ENCODE measurements around the gene ZNF316. TPM values are rescaled to one million over a fixed set of nuclear protein-coding genes. Genes with fewer than 3 reads are reported as not detected.

The ZNF316 gene
- total RNA-seq, 2 experiments from 2014 or later = 18.1 to 37.5 TPM

DNA sequence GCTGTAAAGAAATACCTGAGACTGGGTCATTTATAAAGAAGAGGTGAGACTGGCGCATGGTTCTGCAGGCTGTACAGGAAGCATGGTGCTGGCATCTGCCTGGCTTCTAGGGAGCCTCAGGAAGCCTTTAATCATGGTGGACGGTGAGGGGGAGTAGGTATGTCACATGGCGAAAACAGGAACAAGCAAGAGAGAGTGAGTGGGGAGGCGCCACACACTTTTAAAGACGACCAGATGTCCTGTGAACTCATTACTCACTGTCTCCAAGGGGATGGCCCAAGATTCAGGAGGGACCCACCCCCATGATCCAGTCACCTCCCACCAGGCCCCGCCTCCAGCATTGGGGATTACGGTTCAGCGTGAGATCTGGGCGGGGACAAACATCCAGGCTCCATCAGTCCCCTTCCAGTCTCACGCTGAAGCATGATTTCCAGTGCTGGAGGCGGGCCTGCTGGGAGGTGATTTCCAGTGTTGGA, 3.2 kb downstream of the ZNF316 start:
- TF ChIP-seq, protein P1, sequence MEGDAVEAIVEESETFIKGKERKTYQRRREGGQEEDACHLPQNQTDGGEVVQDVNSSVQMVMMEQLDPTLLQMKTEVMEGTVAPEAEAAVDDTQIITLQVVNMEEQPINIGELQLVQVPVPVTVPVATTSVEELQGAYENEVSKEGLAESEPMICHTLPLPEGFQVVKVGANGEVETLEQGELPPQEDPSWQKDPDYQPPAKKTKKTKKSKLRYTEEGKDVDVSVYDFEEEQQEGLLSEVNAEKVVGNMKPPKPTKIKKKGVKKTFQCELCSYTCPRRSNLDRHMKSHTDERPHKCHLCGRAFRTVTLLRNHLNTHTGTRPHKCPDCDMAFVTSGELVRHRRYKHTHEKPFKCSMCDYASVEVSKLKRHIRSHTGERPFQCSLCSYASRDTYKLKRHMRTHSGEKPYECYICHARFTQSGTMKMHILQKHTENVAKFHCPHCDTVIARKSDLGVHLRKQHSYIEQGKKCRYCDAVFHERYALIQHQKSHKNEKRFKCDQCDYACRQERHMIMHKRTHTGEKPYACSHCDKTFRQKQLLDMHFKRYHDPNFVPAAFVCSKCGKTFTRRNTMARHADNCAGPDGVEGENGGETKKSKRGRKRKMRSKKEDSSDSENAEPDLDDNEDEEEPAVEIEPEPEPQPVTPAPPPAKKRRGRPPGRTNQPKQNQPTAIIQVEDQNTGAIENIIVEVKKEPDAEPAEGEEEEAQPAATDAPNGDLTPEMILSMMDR (conservative IDR thresholded peaks at IDR 0.05; ENCODE audit: low read length) = no peak
- TF ChIP-seq EZH2phosphoT487 (IDR thresholded peaks at IDR 0.05; ENCODE audit: borderline replicate concordance, low read depth, low read length) = no peak
- ChIA-PET CTCF (ENCODE audit: unreplicated experiment) (no interaction called here), POLR2A (no interaction called here)
- H3K36me3 ChIP-seq (ENCODE audit: insufficient read depth, low read length) = peaks cover 65% of the 10 kb centered on the region
- no peak overlapping the region for H3K27ac ChIP-seq (ENCODE audit: low read depth, low read length, poor library complexity, severe bottlenecking)
- H2AFZ ChIP-seq (ENCODE audit: low read length) = no peak overlapping the region
- BruUV-seq (replicated peaks) = no TSS peak
- 0 out of 2 replicates have a peak, but pooled peaks cover 2% of the 10 kb centered on the region for H3K9me3 ChIP-seq (ENCODE audit: low read length)
- no peaks in the 10 kb centered on the region for H4K20me1 ChIP-seq (ENCODE audit: insufficient read depth, low read length)
- no peak for DNase-seq (ENCODE audit: low spot score)
- no peak overlapping the region for H3K4me2 ChIP-seq (ENCODE audit: low read length)
- peaks cover 17% of the 10 kb centered on the region for H3K79me2 ChIP-seq (ENCODE audit: insufficient read depth, low read depth, low read length)
- peaks cover 12% of the 10 kb centered on the region for H3K4me1 ChIP-seq (ENCODE audit: insufficient read depth, low read length, poor library complexity, severe bottlenecking)
- no peak overlapping the region for H3K4me3 ChIP-seq (ENCODE audit: low read depth, low read length, poor library complexity, severe bottlenecking)
- intact Hi-C loops (cut with micrococcal nuclease; ENCODE audit: unreplicated experiment) = no loop called here
- no peaks in the 10 kb centered on the region for H3K9me2 ChIP-seq (ENCODE audit: insufficient read depth, low read length)

- Histone ChIP-seq H4K20me1 (ENCODE audit: insufficient read depth, low read length) (no peaks in the 10 kb centered on the region), H3K4me2 (ENCODE audit: low read length) (no peak overlapping the region), H3K9me3 (ENCODE audit: low read length) (no peaks in the 10 kb centered on the region), H2AFZ (ENCODE audit: low read length) (no peak overlapping the region), H3K4me1 (ENCODE audit: insufficient read depth, low read length, poor library complexity, severe bottlenecking) (peaks cover 11% of the 10 kb centered on the region), H3K79me2 (ENCODE audit: insufficient read depth, low read depth, low read length) (peaks cover 17% of the 10 kb centered on the region), H3K9me2 (ENCODE audit: insufficient read depth, low read length) (no peaks in the 10 kb centered on the region), H3K36me3 (ENCODE audit: insufficient read depth, low read length) (peaks cover 73% of the 10 kb centered on the region), H3K4me3 (ENCODE audit: low read depth, low read length, poor library complexity, severe bottlenecking) (no peak overlapping the region), H3K27ac (ENCODE audit: low read depth, low read length, poor library complexity, severe bottlenecking) (no peak overlapping the region)
- BruUV-seq (replicated peaks) = no TSS peak
- DNase-seq (ENCODE audit: low spot score) = no peak
- POLR2A ChIA-PET = no interaction called here
- CTCF ChIA-PET (ENCODE audit: unreplicated experiment) = interaction anchor here (0.5 kb wide), 1 partner anchor 195 kb away, joined by 3 read pairs; no protein-coding TSS in a partner anchor
- TF ChIP-seq, protein P1 (conservative IDR thresholded peaks at IDR 0.05; ENCODE audit: low read length) = no peak
- TF ChIP-seq EZH2phosphoT487 (IDR thresholded peaks at IDR 0.05; ENCODE audit: borderline replicate concordance, low read depth, low read length) = no peak
- intact Hi-C loops (cut with micrococcal nuclease; ENCODE audit: unreplicated experiment) = no loop called here
Observed at GRCh38 chr7:6641305-6642035, 4.4 kb downstream of the ZNF316 start.

GRCh38 chr7:6642239-6642839, 5.2 kb downstream of the ZNF316 start:
- ChIA-PET CTCF (ENCODE audit: unreplicated experiment) (no interaction called here), POLR2A (no interaction called here)
- Histone ChIP-seq H3K4me3 (ENCODE audit: low read depth, low read length, poor library complexity, severe bottlenecking) (no peak overlapping the region), H2AFZ (ENCODE audit: low read length) (no peak overlapping the region), H3K9me3 (ENCODE audit: low read length) (no peaks in the 10 kb centered on the region), H3K4me1 (ENCODE audit: insufficient read depth, low read length, poor library complexity, severe bottlenecking) (peaks cover 7% of the 10 kb centered on the region), H3K9me2 (ENCODE audit: insufficient read depth, low read length) (no peaks in the 10 kb centered on the region), H4K20me1 (ENCODE audit: insufficient read depth, low read length) (no peaks in the 10 kb centered on the region), H3K36me3 (ENCODE audit: insufficient read depth, low read length) (peaks cover 82% of the 10 kb centered on the region), H3K27ac (ENCODE audit: low read depth, low read length, poor library complexity, severe bottlenecking) (no peak overlapping the region), H3K79me2 (ENCODE audit: insufficient read depth, low read depth, low read length) (peaks cover 17% of the 10 kb centered on the region), H3K4me2 (ENCODE audit: low read length) (no peak overlapping the region)
- TF ChIP-seq, protein P1 (conservative IDR thresholded peaks at IDR 0.05; ENCODE audit: low read length) = no peak
- no peak for TF ChIP-seq EZH2phosphoT487 (IDR thresholded peaks at IDR 0.05; ENCODE audit: borderline replicate concordance, low read depth, low read length)
- intact Hi-C loops (cut with micrococcal nuclease; ENCODE audit: unreplicated experiment) = no loop called here
- no TSS peak for BruUV-seq (replicated peaks)
- no peak for DNase-seq (ENCODE audit: low spot score)
